Measurements from ENCODE around the gene CTSO. TPM values are rescaled to one million over a fixed set of nuclear protein-coding genes. Genes with fewer than 3 reads are reported as not detected.
A peak's percentile ranks its signal among the peaks of the same experiment; 100 is the strongest.

CTSO gene
- total and polyA plus RNA-seq, 2 of the 8 experiments (the other 6 are each of a cell fraction or from before 2014, with no cell fraction given) = 0.39 to 0.41 TPM

- CTCF ChIA-PET (ENCODE audit: partially characterized antibody) = interaction anchor here (1.4 kb wide), 1 partner anchor 19 kb away, joined by 3 read pairs; no protein-coding TSS in a partner anchor
- H2AK5ac ChIP-seq (ENCODE audit: low read depth, low read length) = no peak overlapping the region
- H3K27ac ChIP-seq (ENCODE audit: low read depth, low read length) = no peak overlapping the region
These were observed 45.2 kb downstream of the CTSO start for GRCh38 chr4:155908187-155909139.

More at GRCh38 chr4:155908187-155909139, 45.2 kb downstream of the CTSO start:
- Histone ChIP-seq H3K9me3 (ENCODE audit: insufficient read depth in 2 of 2, low read depth in 1 of 2, low read length in 1 of 2) (no peaks in the 10 kb centered on the region), H2BK12ac (ENCODE audit: low read depth, low read length) (no peak overlapping the region), H3K9ac (replicated peaks in 1 of 4; ENCODE audit: extremely low read depth in 1 of 4, low read depth in 3 of 4, low read length in 3 of 4) (no peak overlapping the region), H2BK5ac (ENCODE audit: low read depth, low read length) (no peak overlapping the region), H3K4me3 (ENCODE audit: extremely low read depth in 1 of 4, insufficient read depth in 2 of 4, low read depth in 3 of 4, low read length in 4 of 4) (no peak overlapping the region), H3K36me3 (ENCODE audit: control insufficient read depth in 2 of 4, insufficient read depth in 4 of 4, low read length in 3 of 4) (no peaks in the 10 kb centered on the region), H3K4me1 (replicated peaks in 1 of 4; ENCODE audit: control insufficient read depth in 3 of 4, insufficient read depth in 4 of 4, low read length in 3 of 4) (no peaks in the 10 kb centered on the region), H3K23ac (ENCODE audit: insufficient read length) (no peak overlapping the region), H2BK20ac (ENCODE audit: low read length) (no peak overlapping the region), H3K56ac (replicated peaks; ENCODE audit: insufficient read length, low read depth, low read length) (no peak overlapping the region), H3K79me2 (ENCODE audit: control insufficient read depth in 1 of 2, insufficient read depth in 2 of 2, low read length in 2 of 2) (no peaks in the 10 kb centered on the region), H3K23me2 (ENCODE audit: low read depth, low read length) (no peaks in the 10 kb centered on the region), H4K5ac (ENCODE audit: insufficient read length, low read depth, low read length) (no peak overlapping the region), H3K14ac (ENCODE audit: insufficient read length) (no peak overlapping the region), H3K27me3 (replicated peaks in 1 of 4; ENCODE audit: control insufficient read depth in 3 of 4, extremely low read depth in 1 of 4, insufficient read depth in 3 of 4, low read length in 3 of 4) (no peaks in the 10 kb centered on the region), H3K18ac (ENCODE audit: extremely low read depth, low read length) (no peak overlapping the region), H3K4ac (replicated peaks; ENCODE audit: insufficient read length, low read depth, low read length) (no peak overlapping the region), H2BK15ac (ENCODE audit: low read length) (no peak overlapping the region), H2AFZ (ENCODE audit: low read length) (0 out of 2 replicates have a peak overlapping the region, but pooled peaks have one; percentile 51), H4K20me1 (replicated peaks in 1 of 2; ENCODE audit: control insufficient read depth in 1 of 2, insufficient read depth in 2 of 2, low read length in 2 of 2) (no peaks in the 10 kb centered on the region), H4K8ac (ENCODE audit: extremely low read depth, insufficient read depth, low read length) (peak overlapping the region; percentile 62; the same call in 1 of the 2 replicates), H2BK120ac (replicated peaks; ENCODE audit: low read depth, low read length) (no peak overlapping the region), H4K91ac (replicated peaks; ENCODE audit: insufficient read length, low read length) (no peak overlapping the region), H3K4me2 (ENCODE audit: insufficient read depth in 1 of 2, low read depth in 2 of 2, low read length in 2 of 2) (no peak overlapping the region), H3K79me1 (ENCODE audit: low read depth, low read length) (no peaks in the 10 kb centered on the region)
- WGBS, 2 experiments (ENCODE audit: extremely low coverage in 1 of 2, insufficient coverage in 1 of 2, insufficient read length in 1 of 2, insufficient replicate concordance in 2 of 2, low coverage in 1 of 2, low lambda C conversion rate in 2 of 2, missing lambda C conversion rate in 1 of 2) = 90% methylated on average over 4 of the region's 4 CpGs; no CpG with 5 or more reads in 1 of the 2 experiments
- TF ChIP-seq POLR2AphosphoS5 (IDR thresholded peaks at IDR 0.05; ENCODE audit: low read depth, low read length) (no peak), USF2 (IDR thresholded peaks at IDR 0.05; ENCODE audit: low read length) (no peak), HDAC2 (IDR thresholded peaks at IDR 0.05; ENCODE audit: borderline replicate concordance in 1 of 2, low read depth in 2 of 2, low read length in 2 of 2) (no peak), ZNF274 (IDR thresholded peaks at IDR 0.05; ENCODE audit: borderline replicate concordance, extremely low read depth, low read length) (no peak), SIN3A (conservative IDR thresholded peaks at IDR 0.05 in 1 of 2, IDR thresholded peaks at IDR 0.05 in 1 of 2; ENCODE audit: low read depth in 1 of 2, low read length in 2 of 2) (no peak)
- FAIRE-seq (no peak), DNase-seq (ENCODE audit: low read depth in 1 of 2, low spot score in 2 of 2) (no peak)
- POLR2A ChIA-PET (ENCODE audit: partially characterized antibody) = no interaction called here
